Measurements from ENCODE around the gene COBL. TPM values are rescaled to one million over a fixed set of nuclear protein-coding genes. Genes with fewer than 3 reads are reported as not detected.

The COBL gene
- total and polyA plus RNA-seq, 2 of the 8 experiments (the other 6 are each of a cell fraction or from before 2014, with no cell fraction given), result 13.8 to 40.4 TPM

DNA sequence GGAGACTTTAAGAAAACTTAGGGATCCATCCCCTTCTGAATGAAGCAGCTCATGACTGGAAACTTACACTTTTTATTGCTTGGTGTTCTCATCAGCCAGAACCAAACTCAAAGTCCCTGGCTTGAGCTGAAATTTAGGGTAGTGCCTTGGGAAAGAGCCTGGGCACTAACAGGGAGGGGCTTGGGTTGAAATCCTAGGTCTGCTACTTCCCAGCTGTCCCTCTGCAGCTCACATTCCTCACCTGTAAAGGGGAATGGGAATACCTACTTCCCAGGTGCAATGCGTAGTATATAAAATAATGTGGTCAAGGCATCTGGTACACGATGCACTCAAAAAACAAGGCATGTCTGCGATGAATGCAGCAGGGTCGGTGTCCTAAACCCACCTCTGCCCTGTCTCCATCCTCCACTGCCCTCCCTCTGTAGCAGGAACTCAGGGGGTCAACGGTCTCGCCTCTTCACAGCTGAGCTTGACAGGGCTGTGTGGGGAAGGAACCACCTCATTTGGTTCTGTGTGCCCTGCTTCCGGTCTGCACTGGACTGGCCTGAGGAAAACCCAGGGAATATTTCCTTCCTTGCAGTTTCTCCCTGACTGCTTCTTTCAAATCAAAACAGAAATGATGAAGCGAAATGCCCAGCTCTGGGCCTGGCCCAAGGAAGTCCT lies 80.0 kb downstream of the COBL start:
- Histone ChIP-seq H3K23ac (ENCODE audit: insufficient read length) (no peak overlapping the region), H3K27me3 (replicated peaks in 1 of 4; ENCODE audit: control insufficient read depth in 3 of 4, extremely low read depth in 1 of 4, insufficient read depth in 3 of 4, low read length in 3 of 4) (no peaks in the 10 kb centered on the region), H2AK5ac (ENCODE audit: low read depth, low read length) (no peak overlapping the region), H3K18ac (ENCODE audit: extremely low read depth, low read length) (no peak overlapping the region), H2BK120ac (replicated peaks; ENCODE audit: low read depth, low read length) (peak overlapping the region; percentile 6), H4K91ac (replicated peaks; ENCODE audit: insufficient read length, low read length) (no peak overlapping the region), H3K79me2 (ENCODE audit: control insufficient read depth in 1 of 2, insufficient read depth in 2 of 2, low read length in 2 of 2) (peaks cover 0 to 51% of the 10 kb centered on the region in 2 experiments; a peak in 2 of 4 replicates), H3K9ac (replicated peaks in 1 of 4; ENCODE audit: extremely low read depth in 1 of 4, low read depth in 3 of 4, low read length in 3 of 4) (no peak overlapping the region), H2AFZ (ENCODE audit: low read length) (no peak overlapping the region), H3K4me1 (replicated peaks in 1 of 4; ENCODE audit: control insufficient read depth in 3 of 4, insufficient read depth in 4 of 4, low read length in 3 of 4) (peaks cover 0 to 7% (median 5%) of the 10 kb centered on the region in 4 experiments; a peak in 5 of 7 replicates), H2BK20ac (ENCODE audit: low read length) (no peak overlapping the region), H3K56ac (replicated peaks; ENCODE audit: insufficient read length, low read depth, low read length) (no peak overlapping the region), H3K27ac (ENCODE audit: low read depth, low read length) (no peak overlapping the region), H4K5ac (ENCODE audit: insufficient read length, low read depth, low read length) (no peak overlapping the region), H3K79me1 (ENCODE audit: low read depth, low read length) (peaks cover 14% of the 10 kb centered on the region), H2BK15ac (ENCODE audit: low read length) (no peak overlapping the region), H2BK12ac (ENCODE audit: low read depth, low read length) (no peak overlapping the region), H4K8ac (ENCODE audit: extremely low read depth, insufficient read depth, low read length) (no peak overlapping the region; the same call in 1 of the 2 replicates), H3K4me2 (ENCODE audit: insufficient read depth in 1 of 2, low read depth in 2 of 2, low read length in 2 of 2) (no peak overlapping the region), H2BK5ac (ENCODE audit: low read depth, low read length) (no peak overlapping the region), H3K23me2 (ENCODE audit: low read depth, low read length) (no peaks in the 10 kb centered on the region), H4K20me1 (replicated peaks in 1 of 2; ENCODE audit: control insufficient read depth in 1 of 2, insufficient read depth in 2 of 2, low read length in 2 of 2) (peaks cover 13 to 14% of the 10 kb centered on the region in 2 experiments), H3K36me3 (ENCODE audit: control insufficient read depth in 2 of 4, insufficient read depth in 4 of 4, low read length in 3 of 4) (no peaks in the 10 kb centered on the region), H3K4me3 (ENCODE audit: extremely low read depth in 1 of 4, insufficient read depth in 2 of 4, low read depth in 3 of 4, low read length in 4 of 4) (no peak overlapping the region), H3K9me3 (ENCODE audit: insufficient read depth in 2 of 2, low read depth in 1 of 2, low read length in 1 of 2) (no peaks in the 10 kb centered on the region), H3K14ac (ENCODE audit: insufficient read length) (no peak overlapping the region), H3K4ac (replicated peaks; ENCODE audit: insufficient read length, low read depth, low read length) (no peak overlapping the region)
- FAIRE-seq, result no peak
- WGBS, 2 experiments (ENCODE audit: extremely low coverage in 1 of 2, insufficient coverage in 1 of 2, insufficient read length in 1 of 2, insufficient replicate concordance in 2 of 2, low coverage in 1 of 2, low lambda C conversion rate in 2 of 2, missing lambda C conversion rate in 1 of 2), result 87% methylated on average over 8 of the region's 8 CpGs; no CpG with 5 or more reads in 1 of the 2 experiments
- ChIA-PET CTCF (ENCODE audit: partially characterized antibody) (interaction anchor here (0.6 to 2.4 kb wide), 10 partner anchors 8 to 270 kb away, joined by 3 to 12 read pairs (median 5); no protein-coding TSS in a partner anchor), POLR2A (ENCODE audit: partially characterized antibody) (interaction anchor here (0.9 to 2.7 kb wide), 2 partner anchors 11 to 22 kb away, joined by 3 to 7 read pairs; no protein-coding TSS in a partner anchor)
- TF ChIP-seq SIN3A (conservative IDR thresholded peaks at IDR 0.05 in 1 of 2, IDR thresholded peaks at IDR 0.05 in 1 of 2; ENCODE audit: low read depth in 1 of 2, low read length in 2 of 2) (0 out of 4 replicates have a peak, but pooled peaks of 1 of the 2 experiments have one; percentile 51), POLR2AphosphoS5 (IDR thresholded peaks at IDR 0.05; ENCODE audit: low read depth, low read length) (0 out of 2 replicates have a peak, but pooled peaks have one; percentile 35)
- TF ChIP-seq, protein P1, sequence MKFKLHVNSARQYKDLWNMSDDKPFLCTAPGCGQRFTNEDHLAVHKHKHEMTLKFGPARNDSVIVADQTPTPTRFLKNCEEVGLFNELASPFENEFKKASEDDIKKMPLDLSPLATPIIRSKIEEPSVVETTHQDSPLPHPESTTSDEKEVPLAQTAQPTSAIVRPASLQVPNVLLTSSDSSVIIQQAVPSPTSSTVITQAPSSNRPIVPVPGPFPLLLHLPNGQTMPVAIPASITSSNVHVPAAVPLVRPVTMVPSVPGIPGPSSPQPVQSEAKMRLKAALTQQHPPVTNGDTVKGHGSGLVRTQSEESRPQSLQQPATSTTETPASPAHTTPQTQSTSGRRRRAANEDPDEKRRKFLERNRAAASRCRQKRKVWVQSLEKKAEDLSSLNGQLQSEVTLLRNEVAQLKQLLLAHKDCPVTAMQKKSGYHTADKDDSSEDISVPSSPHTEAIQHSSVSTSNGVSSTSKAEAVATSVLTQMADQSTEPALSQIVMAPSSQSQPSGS (IDR thresholded peaks at IDR 0.05; ENCODE audit: low read length), result no peak
- no peak for DNase-seq (ENCODE audit: low read depth in 1 of 2, low spot score in 2 of 2)
